ENCODE measurements around the gene STARD3. TPM values are rescaled to one million over a fixed set of nuclear protein-coding genes. Genes with fewer than 3 reads are reported as not detected.

STARD3 gene
- total RNA-seq, 2 donors from 2014 or later: 60.3 to 60.5 TPM

DNA sequence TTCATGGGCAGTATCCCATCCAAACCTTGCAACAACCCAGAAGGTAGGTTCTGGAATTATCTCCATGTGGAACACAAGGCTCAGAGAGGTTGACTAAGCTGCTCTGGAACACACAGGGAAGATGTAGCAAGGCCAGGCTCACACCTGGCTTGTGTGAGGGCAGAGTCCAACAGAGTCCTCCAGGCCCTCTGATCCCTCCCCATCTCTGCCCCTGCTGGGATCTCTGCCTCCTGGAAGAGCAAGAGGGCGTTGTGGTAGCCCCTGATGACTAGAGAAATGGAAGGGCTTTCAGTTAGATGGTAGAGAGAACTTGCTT, 17.2 kb upstream of the STARD3 start:
- no peaks in the 10 kb centered on the region for H3K36me3 ChIP-seq (ENCODE audit: control insufficient read depth, insufficient read depth, low read length)
- no peak overlapping the region for H3K27ac ChIP-seq (ENCODE audit: low read depth, low read length)
- peaks cover 3% of the 10 kb centered on the region for H3K4me1 Mint-ChIP-seq
- no peak for TF ChIP-seq CTCF (conservative IDR thresholded peaks at IDR 0.05)
- no peaks in the 10 kb centered on the region for H3K9me3 Mint-ChIP-seq
- H3K27ac Mint-ChIP-seq: no peak overlapping the region
- H3K4me1 ChIP-seq (ENCODE audit: control insufficient read depth, insufficient read depth, low read length): no peaks in the 10 kb centered on the region
- no peak for DNase-seq
- no peak overlapping the region for H3K4me3 Mint-ChIP-seq
- no peak overlapping the region for H3K4me3 ChIP-seq (ENCODE audit: low read length)
- H3K9me3 ChIP-seq (ENCODE audit: control insufficient read depth, low read length): no peaks in the 10 kb centered on the region
- no peaks in the 10 kb centered on the region for H3K36me3 Mint-ChIP-seq (ENCODE audit: low read depth)
- peaks cover 86% of the 10 kb centered on the region for H3K27me3 Mint-ChIP-seq (ENCODE audit: insufficient read depth)
- H3K27me3 ChIP-seq (ENCODE audit: control insufficient read depth, insufficient read depth, low read length, poor library complexity, severe bottlenecking): peaks cover 71% of the 10 kb centered on the region
- 57% methylated on average over 1 of the region's 1 CpG; no CpG with 5 or more reads in 1 of the 2 experiments for WGBS, 2 experiments (ENCODE audit: insufficient coverage in 1 of 2, insufficient read length in 1 of 2)
- no peak overlapping the region for H3K9ac ChIP-seq (ENCODE audit: extremely low read depth, low read length, poor library complexity, severe bottlenecking)

GRCh38 chr17:39621523-39622379, 15.2 kb upstream of the STARD3 start:
- Mint-ChIP-seq H3K9me3 (no peaks in the 10 kb centered on the region), H3K27ac (no peak overlapping the region), H3K27me3 (ENCODE audit: insufficient read depth) (peaks cover 86% of the 10 kb centered on the region), H3K4me3 (no peak overlapping the region), H3K36me3 (ENCODE audit: low read depth) (no peaks in the 10 kb centered on the region), H3K4me1 (peaks cover 7% of the 10 kb centered on the region)
- no peak overlapping the region for H3K4me3 ChIP-seq (ENCODE audit: low read length)
- peaks cover 71% of the 10 kb centered on the region for H3K27me3 ChIP-seq (ENCODE audit: control insufficient read depth, insufficient read depth, low read length, poor library complexity, severe bottlenecking)
- no peak overlapping the region for H3K9ac ChIP-seq (ENCODE audit: extremely low read depth, low read length, poor library complexity, severe bottlenecking)
- peak; percentile 100 for TF ChIP-seq CTCF (conservative IDR thresholded peaks at IDR 0.05)
- no peaks in the 10 kb centered on the region for H3K4me1 ChIP-seq (ENCODE audit: control insufficient read depth, insufficient read depth, low read length)
- no peaks in the 10 kb centered on the region for H3K9me3 ChIP-seq (ENCODE audit: control insufficient read depth, low read length)
- no peak overlapping the region for H3K27ac ChIP-seq (ENCODE audit: low read depth, low read length)
- H3K36me3 ChIP-seq (ENCODE audit: control insufficient read depth, insufficient read depth, low read length): no peaks in the 10 kb centered on the region
- 9 to 14% methylated on average over 16 to 25 of the region's 26 CpGs for WGBS, 2 experiments (ENCODE audit: insufficient coverage in 1 of 2, insufficient read length in 1 of 2)
- DNase-seq: peak; percentile 99

- Histone ChIP-seq H3K4me1 (ENCODE audit: control insufficient read depth, insufficient read depth, low read length) (peaks cover under 1% of the 10 kb centered on the region), H3K9ac (ENCODE audit: extremely low read depth, low read length, poor library complexity, severe bottlenecking) (no peak overlapping the region), H3K27me3 (ENCODE audit: control insufficient read depth, insufficient read depth, low read length, poor library complexity, severe bottlenecking) (peaks cover 71% of the 10 kb centered on the region), H3K36me3 (ENCODE audit: control insufficient read depth, insufficient read depth, low read length) (no peaks in the 10 kb centered on the region), H3K9me3 (ENCODE audit: control insufficient read depth, low read length) (no peaks in the 10 kb centered on the region), H3K4me3 (ENCODE audit: low read length) (no peak overlapping the region), H3K27ac (ENCODE audit: low read depth, low read length) (no peak overlapping the region)
- no peak for TF ChIP-seq CTCF (conservative IDR thresholded peaks at IDR 0.05)
- WGBS, 2 experiments (ENCODE audit: insufficient coverage in 1 of 2, insufficient read length in 1 of 2): 67 to 69% methylated on average over 11 to 16 of the region's 16 CpGs
- peaks cover 82% of the 10 kb centered on the region for H3K27me3 Mint-ChIP-seq (ENCODE audit: insufficient read depth)
- no peak overlapping the region for H3K4me3 Mint-ChIP-seq
- DNase-seq: no peak
- no peaks in the 10 kb centered on the region for H3K36me3 Mint-ChIP-seq (ENCODE audit: low read depth)
- H3K4me1 Mint-ChIP-seq: peaks cover 7% of the 10 kb centered on the region
- H3K9me3 Mint-ChIP-seq: no peaks in the 10 kb centered on the region
- no peak overlapping the region for H3K27ac Mint-ChIP-seq
Observed at GRCh38 chr17:39622380-39623006, 14.5 kb upstream of the STARD3 start.
